Coronary artery (tissue), 2 donors: ENCODE measurements around the gene SMYD1.

Source experiments
- DNase-seq: peaks from one replicate; pipeline ENCODE4 v3.0.0-alpha.2; 2017; ENCODE audit warnings: low spot score
- H3K27ac ChIP-seq, 2 donors: fragments of 200-600 bp; sonication (generic); one replicate each; pipeline ENCODE4 v1.5.1; 2016 to 2019
- H3K4me3 ChIP-seq: fragments of 200-600 bp; sonication (generic); 2 replicates; pipeline ENCODE4 v1.5.1; 2016; ENCODE audit warnings: mild to moderate bottlenecking, moderate library complexity
- TF ChIP-seq, protein P1 (sequence below): fragments of 200-600 bp; sonication (generic); IDR thresholded peaks from one replicate; pipeline ENCODE4 v1.5.1; 2019; ENCODE audit warnings: antibody characterized with exemption

The SMYD1 gene

DNA sequence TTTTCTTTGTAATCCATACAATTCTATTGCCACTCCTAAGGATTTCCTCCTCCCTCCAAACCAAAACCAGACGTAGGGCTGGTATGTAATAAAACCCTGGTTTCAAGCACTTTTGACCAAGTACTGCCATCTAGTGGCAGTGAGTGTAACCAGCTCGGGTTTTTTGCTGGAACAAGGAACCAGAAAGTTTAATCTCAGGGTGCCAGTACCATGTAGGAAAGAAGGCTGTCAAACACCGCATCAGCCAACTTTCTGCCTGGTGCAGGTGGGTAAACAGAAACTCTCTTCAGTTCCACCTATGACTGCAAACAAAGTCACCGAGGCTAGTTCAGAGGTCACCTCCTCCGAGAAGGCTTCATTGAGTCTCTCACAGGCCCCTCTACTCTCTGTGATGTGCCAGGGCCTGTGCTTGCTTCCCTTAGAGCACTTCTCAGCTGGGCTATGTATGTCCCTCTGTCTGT is 92.4 kb downstream of the SMYD1 start:
- TF ChIP-seq, protein P1, sequence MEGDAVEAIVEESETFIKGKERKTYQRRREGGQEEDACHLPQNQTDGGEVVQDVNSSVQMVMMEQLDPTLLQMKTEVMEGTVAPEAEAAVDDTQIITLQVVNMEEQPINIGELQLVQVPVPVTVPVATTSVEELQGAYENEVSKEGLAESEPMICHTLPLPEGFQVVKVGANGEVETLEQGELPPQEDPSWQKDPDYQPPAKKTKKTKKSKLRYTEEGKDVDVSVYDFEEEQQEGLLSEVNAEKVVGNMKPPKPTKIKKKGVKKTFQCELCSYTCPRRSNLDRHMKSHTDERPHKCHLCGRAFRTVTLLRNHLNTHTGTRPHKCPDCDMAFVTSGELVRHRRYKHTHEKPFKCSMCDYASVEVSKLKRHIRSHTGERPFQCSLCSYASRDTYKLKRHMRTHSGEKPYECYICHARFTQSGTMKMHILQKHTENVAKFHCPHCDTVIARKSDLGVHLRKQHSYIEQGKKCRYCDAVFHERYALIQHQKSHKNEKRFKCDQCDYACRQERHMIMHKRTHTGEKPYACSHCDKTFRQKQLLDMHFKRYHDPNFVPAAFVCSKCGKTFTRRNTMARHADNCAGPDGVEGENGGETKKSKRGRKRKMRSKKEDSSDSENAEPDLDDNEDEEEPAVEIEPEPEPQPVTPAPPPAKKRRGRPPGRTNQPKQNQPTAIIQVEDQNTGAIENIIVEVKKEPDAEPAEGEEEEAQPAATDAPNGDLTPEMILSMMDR: peak; percentile 47
- no peak overlapping the region for H3K27ac ChIP-seq
- H3K4me3 ChIP-seq: no peak overlapping the region
- DNase-seq: no peak

DNA sequence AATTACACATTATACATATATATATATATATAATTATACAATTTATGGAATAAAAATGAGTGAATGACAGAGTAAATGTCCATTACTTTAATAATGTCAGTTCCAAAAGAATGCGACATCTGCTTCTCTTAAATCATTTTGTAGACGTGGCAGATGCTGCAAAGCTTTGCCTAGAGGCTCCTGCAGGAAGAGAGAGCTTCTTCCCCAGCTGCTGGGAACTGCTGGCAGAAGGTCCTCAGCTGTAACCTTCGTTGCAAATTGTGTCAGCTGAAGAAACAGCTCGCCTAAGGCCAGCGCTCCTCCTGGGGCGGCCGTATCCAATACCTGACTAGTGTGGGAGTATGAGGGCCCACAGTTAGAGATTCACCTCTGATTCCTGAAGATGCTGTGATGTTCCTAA is 92.9 kb downstream of the SMYD1 start:
- no peak for DNase-seq
- TF ChIP-seq, protein P1: no peak
- no peak overlapping the region for H3K4me3 ChIP-seq
- H3K27ac ChIP-seq: no peak overlapping the region

DNA sequence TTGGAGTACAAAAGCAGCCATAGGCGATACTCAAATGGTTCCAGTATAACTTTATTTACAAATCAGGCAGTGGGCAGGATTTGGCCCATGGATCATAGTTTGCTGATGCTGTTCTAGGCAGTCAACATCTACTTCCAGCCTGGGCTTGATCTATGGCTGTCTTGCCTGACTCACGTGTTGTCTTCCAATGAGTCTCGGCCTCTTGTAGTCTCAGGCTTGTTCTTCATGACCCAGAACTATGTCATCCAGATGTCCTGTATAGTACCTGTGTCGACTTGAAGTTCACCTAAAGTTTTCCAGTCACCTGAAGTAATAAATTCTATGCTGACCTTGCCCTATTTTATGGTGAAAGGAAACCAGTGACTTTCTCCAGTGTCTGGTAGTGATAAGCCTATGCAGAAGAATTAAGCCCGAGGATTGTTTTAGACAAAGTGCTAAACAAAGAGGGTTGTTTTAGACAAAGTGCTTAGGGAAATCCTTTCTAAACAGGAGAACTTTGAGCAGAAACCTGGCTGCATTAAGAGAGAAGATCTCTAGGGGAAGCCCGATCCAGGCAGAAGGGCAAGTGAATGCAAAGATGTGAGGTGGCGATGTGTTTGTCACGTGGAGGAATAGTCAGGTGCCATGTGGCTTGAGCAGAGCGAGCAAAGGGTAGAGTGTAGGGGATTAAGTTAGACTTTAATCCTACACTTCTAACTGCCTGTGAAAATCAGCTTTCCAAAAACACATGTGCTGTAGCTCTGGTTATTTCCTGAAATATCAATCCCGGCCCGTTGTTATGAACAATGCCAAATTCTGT is 94.0 kb downstream of the SMYD1 start:
- H3K27ac ChIP-seq: no peak overlapping the region
- TF ChIP-seq, protein P1: no peak

More for the DNA sequence above, 94.0 kb downstream of the SMYD1 start:
- no peak overlapping the region for H3K4me3 ChIP-seq
- DNase-seq: no peak
